Common myeloid progenitor, CD34-positive (primary cell): ENCODE measurements around the gene MAG.
"Not testable (repeated sequence)": the region's sequence is repeated elsewhere in the genome, so short reads cannot be mapped to it uniquely, and the experiment has no call there.

Experiments
- CTCF ChIA-PET: fragments of 350-600 bp; sonication (Branson Sonifier 250); formaldehyde crosslinking; loops from one replicate; lab custom pipeline; 2021; ENCODE audit warnings: antibody characterized with exemption; lab: Charles Lee
- POLR2A ChIA-PET: fragments of 350-600 bp; sonication (Branson Sonifier 250); formaldehyde crosslinking; loops from one replicate; lab custom pipeline; 2021; ENCODE audit warnings: antibody characterized with exemption; lab: Charles Lee
- DNase-seq, 3 donors: peaks; one replicate each; pipeline versions ENCODE4 v3.0.0 to v3.0.0-alpha.2; 2013
- H3K27ac ChIP-seq, 2 experiments: 1 replicate in 1 of 2; 2 replicates in 1 of 2; pipeline ENCODE4 v1.7.0; 2013; ENCODE audit warnings: inconsistent platforms in 2 of 2, low read length in 2 of 2, mild to moderate bottlenecking in 2 of 2, low read depth in 1 of 2, moderate library complexity in 1 of 2; ENCODE audit not compliant: severe bottlenecking in 2 of 2, insufficient read depth in 1 of 2, poor library complexity in 1 of 2
- H3K27me3 ChIP-seq, 5 experiments: replicated peaks in 2 of 5; 1 replicate in 3 of 5; 2 replicates in 2 of 5; pipeline versions ENCODE4 v1.6.1 to v1.7.0; 2013; ENCODE audit warnings: low read length in 4 of 5, mild to moderate bottlenecking in 2 of 5, moderate library complexity in 2 of 5, inconsistent platforms in 1 of 5; ENCODE audit not compliant: insufficient read depth in 5 of 5, control insufficient read depth in 4 of 5
- H3K36me3 ChIP-seq, 4 experiments: 1 replicate in 2 of 4; 2 replicates in 2 of 4; pipeline versions ENCODE4 v1.6.1 to v1.7.0; 2013; ENCODE audit warnings: low read length in 3 of 4, control low read depth in 1 of 4, mild to moderate bottlenecking in 1 of 4; ENCODE audit not compliant: control insufficient read depth in 4 of 4, insufficient read depth in 4 of 4
- H3K4me1 ChIP-seq, 4 experiments: 1 replicate in 3 of 4; 2 replicates in 1 of 4; pipeline versions ENCODE4 v1.6.1 to v1.7.1; 2013; ENCODE audit warnings: low read length in 3 of 4, mild to moderate bottlenecking in 3 of 4, control low read depth in 1 of 4, inconsistent platforms in 1 of 4, moderate library complexity in 1 of 4; ENCODE audit not compliant: control insufficient read depth in 4 of 4, insufficient read depth in 4 of 4; ENCODE audit errors: control extremely low read depth in 1 of 4
- H3K4me3 ChIP-seq, 7 experiments: 1 replicate in 4 of 7; 2 replicates in 3 of 7; pipeline versions ENCODE4 v1.5.1 to v1.7.0; 2013; ENCODE audit warnings: mild to moderate bottlenecking in 7 of 7, low read length in 6 of 7, moderate library complexity in 6 of 7, inconsistent platforms in 2 of 7, low read depth in 2 of 7, control low read depth in 1 of 7; ENCODE audit not compliant: insufficient read depth in 4 of 7, control insufficient read depth in 1 of 7; ENCODE audit errors: extremely low read depth in 1 of 7
- H3K9me3 ChIP-seq, 5 experiments: 1 replicate in 4 of 5; 2 replicates in 1 of 5; pipeline versions ENCODE4 v1.6.1 to v1.7.1; 2013; ENCODE audit warnings: low read length in 4 of 5, mild to moderate bottlenecking in 2 of 5, inconsistent platforms in 1 of 5, low read depth in 1 of 5, moderate library complexity in 1 of 5; ENCODE audit not compliant: control insufficient read depth in 4 of 5, insufficient read depth in 2 of 5; ENCODE audit errors: control extremely low read depth in 1 of 5
- WGBS: methylation state at CpG from one replicate; pipeline ENCODE4 v1.1.5; 2013; ENCODE audit not compliant: insufficient coverage; 5-methylcytosine and 5-hydroxymethylcytosine counted together

The MAG gene

GRCh38 chr19:35284153-35285094 is 7.5 kb upstream of the MAG start:
- ChIA-PET POLR2A (no interaction called here), CTCF (interaction anchor here (0.9 to 3.1 kb wide), 4 partner anchors 10 to 66 kb away, joined by 3 to 7 read pairs (median 4); no protein-coding TSS in a partner anchor)
- peaks cover 0 to 19% (median 16%) of the 10 kb centered on the region in 4 experiments for H3K4me1 ChIP-seq
- H3K36me3 ChIP-seq: peaks cover 0 to 5% (median under 1%) of the 10 kb centered on the region in 4 experiments
- H3K4me3 ChIP-seq: no peak overlapping the region
- WGBS: 93% methylated on average over 13 of the region's 17 CpGs
- no peaks in the 10 kb centered on the region for H3K9me3 ChIP-seq
- no peak for DNase-seq
- no peaks in the 10 kb centered on the region for H3K27me3 ChIP-seq
- H3K27ac ChIP-seq: no peak overlapping the region

- Histone ChIP-seq H3K4me3 (no peak overlapping the region), H3K4me1 (peaks cover 0 to 19% (median 16%) of the 10 kb centered on the region in 4 experiments), H3K27ac (no peak overlapping the region), H3K9me3 (no peaks in the 10 kb centered on the region), H3K36me3 (peaks cover 0 to under 1% (median 0%) of the 10 kb centered on the region in 4 experiments), H3K27me3 (no peaks in the 10 kb centered on the region)
- ChIA-PET CTCF (interaction anchor here (1.4 to 3.1 kb wide), 2 partner anchors 11 to 20 kb away, joined by 4 to 7 read pairs; no protein-coding TSS in a partner anchor), POLR2A (no interaction called here)
- no CpG with 5 or more reads among the region's 1 CpG for WGBS
- DNase-seq: no peak
Observed at GRCh38 chr19:35285095-35285449, 6.9 kb upstream of the MAG start.

GRCh38 chr19:35285465-35285864 is 6.5 kb upstream of the MAG start:
- CTCF ChIA-PET: interaction anchor here (1.4 to 3.1 kb wide), 2 partner anchors 10 to 19 kb away, joined by 4 to 7 read pairs; no protein-coding TSS in a partner anchor
- POLR2A ChIA-PET: not testable (repeated sequence)
- no CpG with 5 or more reads among the region's 3 CpGs for WGBS

GRCh38 chr19:35286101-35286500 is 5.9 kb upstream of the MAG start:
- H3K36me3 ChIP-seq, DNase-seq, H3K9me3 ChIP-seq, H3K4me3 ChIP-seq, H3K27ac ChIP-seq, POLR2A ChIA-PET, H3K27me3 ChIP-seq: not testable (repeated sequence)
- 100% methylated on average over 4 of the region's 5 CpGs for WGBS
- CTCF ChIA-PET: interaction anchor here (0.6 to 3.1 kb wide), 4 partner anchors 10 to 209 kb away, joined by 3 to 7 read pairs (median 4); no protein-coding TSS in a partner anchor
- peaks cover 0 to 19% (median 16%) of the 10 kb centered on the region in 4 experiments for H3K4me1 ChIP-seq

More at GRCh38 chr19:35285465-35285864, 6.5 kb upstream of the MAG start:
- H3K36me3 ChIP-seq, H3K9me3 ChIP-seq, H3K27ac ChIP-seq, DNase-seq, H3K27me3 ChIP-seq, H3K4me3 ChIP-seq: not testable (repeated sequence)
- peaks cover 0 to 19% (median 16%) of the 10 kb centered on the region in 4 experiments for H3K4me1 ChIP-seq

GRCh38 chr19:35287713-35288112 is 4.2 kb upstream of the MAG start:
- no peak overlapping the region for H3K27ac ChIP-seq
- no peaks in the 10 kb centered on the region for H3K9me3 ChIP-seq
- DNase-seq: no peak
- WGBS: 94% methylated on average over 4 of the region's 10 CpGs
- peaks cover 0 to 9% (median 2%) of the 10 kb centered on the region in 4 experiments for H3K4me1 ChIP-seq
- H3K27me3 ChIP-seq: no peaks in the 10 kb centered on the region
- no peak overlapping the region for H3K4me3 ChIP-seq
- CTCF ChIA-PET: interaction anchor here (1.2 kb wide), 1 partner anchor 13 kb away, joined by 3 read pairs; no protein-coding TSS in a partner anchor
- H3K36me3 ChIP-seq: no peaks in the 10 kb centered on the region
- POLR2A ChIA-PET: no interaction called here

- no peak for DNase-seq
- H3K4me1 ChIP-seq: peaks cover 0 to 11% (median 1%) of the 10 kb centered on the region in 4 experiments
- ChIA-PET POLR2A (no interaction called here), CTCF (interaction anchor here (1.2 kb wide), 1 partner anchor 13 kb away, joined by 3 read pairs; no protein-coding TSS in a partner anchor)
- no peaks in the 10 kb centered on the region for H3K9me3 ChIP-seq
- no peaks in the 10 kb centered on the region for H3K27me3 ChIP-seq
- no peak overlapping the region for H3K4me3 ChIP-seq
- 100% methylated on average over 1 of the region's 2 CpGs for WGBS
- H3K27ac ChIP-seq: no peak overlapping the region
- H3K36me3 ChIP-seq: no peaks in the 10 kb centered on the region
Observed at GRCh38 chr19:35288331-35288730, 3.6 kb upstream of the MAG start.
